GM21528 (cell line): ENCODE measurements around the gene ADAM10.
"Not testable (repeated sequence)": the region's sequence is repeated elsewhere in the genome, so short reads cannot be mapped to it uniquely, and the experiment has no call there.

Experiments used
- ATAC-seq: cut with Tn5 transposase; IDR thresholded peaks from one replicate; pipeline ENCODE4 v1.9.1; 2021; ENCODE audit warnings: mild to moderate bottlenecking, moderate library complexity; ENCODE audit not compliant: unreplicated experiment, low FRiP score

The ADAM10 gene

GRCh38 chr15:58749532-58750337 lies at the start of gene ADAM10:
TSS of gene ADAM10 (minus strand) at chr15:58749707. CDS start at chr15:58749534, 173 bp downstream.
- ATAC-seq: peak; percentile 67

- ATAC-seq: no peak
Observed at GRCh38 chr15:58797505-58797904, 48.0 kb upstream of the ADAM10 start.

GRCh38 chr15:58795825-58796224 lies 46.3 kb upstream of the ADAM10 start:
- ATAC-seq: no peak

GRCh38 chr15:58793862-58794261 lies 44.4 kb upstream of the ADAM10 start:
- ATAC-seq: no peak

- no peak for ATAC-seq
Observed at GRCh38 chr15:58788056-58788710, 38.7 kb upstream of the ADAM10 start.

GRCh38 chr15:58785355-58785754 lies 35.8 kb upstream of the ADAM10 start:
- ATAC-seq: no peak

GRCh38 chr15:58779554-58779953 lies 30.0 kb upstream of the ADAM10 start:
- ATAC-seq: no peak

GRCh38 chr15:58777107-58777506 lies 27.6 kb upstream of the ADAM10 start:
- peak; percentile 74 for ATAC-seq

GRCh38 chr15:58775402-58775801 lies 25.9 kb upstream of the ADAM10 start:
- ATAC-seq: no peak

GRCh38 chr15:58773024-58773423 lies 23.5 kb upstream of the ADAM10 start:
- no peak for ATAC-seq

- ATAC-seq: peak; percentile 19
Observed at GRCh38 chr15:58771621-58772250, 22.2 kb upstream of the ADAM10 start.

GRCh38 chr15:58770857-58771620 lies 21.5 kb upstream of the ADAM10 start, which contains the start of gene MINDY2:
TSS of gene MINDY2 (plus strand) at chr15:58771302. CDS start at chr15:58771396, 94 bp downstream.
- peak; percentile 89 for ATAC-seq

- ATAC-seq: peak; percentile 23
Observed at GRCh38 chr15:58770519-58770856, 21.0 kb upstream of the ADAM10 start.

GRCh38 chr15:58768601-58769004 lies 19.1 kb upstream of the ADAM10 start:
- not testable (repeated sequence) for ATAC-seq

GRCh38 chr15:58766290-58766689 lies 16.8 kb upstream of the ADAM10 start:
- no peak for ATAC-seq

GRCh38 chr15:58764468-58764867 lies 15.0 kb upstream of the ADAM10 start:
- ATAC-seq: no peak

- ATAC-seq: no peak
Observed at GRCh38 chr15:58762731-58763130, 13.2 kb upstream of the ADAM10 start.

GRCh38 chr15:58762285-58762684 lies 12.8 kb upstream of the ADAM10 start:
- ATAC-seq: no peak

GRCh38 chr15:58761010-58761388 lies 11.5 kb upstream of the ADAM10 start:
- no peak for ATAC-seq

- no peak for ATAC-seq
Observed at GRCh38 chr15:58760385-58761009, 11.0 kb upstream of the ADAM10 start.
